Heart right ventricle (tissue), 16 donors: ENCODE results near the gene HELQ. TPM values are rescaled to one million over a fixed set of nuclear protein-coding genes. Genes with fewer than 3 reads are reported as not detected.

Experiments
- ATAC-seq, 8 donors: fragments of 200-7000 bp; cut with Tn5 transposase; one replicate each; pipeline ENCODE4 v1.9.1; 2020; ENCODE audit warnings: mild to moderate bottlenecking in 8 of 8, moderate library complexity in 8 of 8, moderate number of reproducible peaks in 1 of 8
- DNase-seq, 2 donors: peaks; one replicate each; pipeline ENCODE4 v3.0.0-alpha.2; 2020
- H3K27ac ChIP-seq, 10 donors: fragments of 200-600 bp; sonication (generic) in 2 of 10; one replicate each; pipeline versions ENCODE4 v1.5.0 to v1.8.0; 2020 to 2022; ENCODE audit warnings: mild to moderate bottlenecking in 3 of 10
- H3K27me3 ChIP-seq, 7 donors: fragments of 200-600 bp; one replicate each; pipeline ENCODE4 v1.8.0; 2021 to 2022; ENCODE audit warnings: mild to moderate bottlenecking in 2 of 7
- H3K36me3 ChIP-seq, 9 donors: fragments of 200-600 bp; sonication (generic) in 1 of 9; one replicate each; pipeline versions ENCODE4 v1.5.0 to v1.8.0; 2020 to 2022; ENCODE audit warnings: mild to moderate bottlenecking in 2 of 9
- H3K4me1 ChIP-seq, 9 donors: fragments of 200-600 bp; sonication (generic) in 1 of 9; one replicate each; pipeline versions ENCODE4 v1.5.0 to v1.8.0; 2020 to 2022; ENCODE audit warnings: mild to moderate bottlenecking in 4 of 9
- H3K4me3 ChIP-seq, 10 donors: fragments of 200-600 bp; sonication (generic) in 2 of 10; one replicate each; pipeline versions ENCODE4 v1.5.0 to v1.8.0; 2020 to 2022; ENCODE audit warnings: mild to moderate bottlenecking in 7 of 10, moderate library complexity in 2 of 10
- H3K9me3 ChIP-seq, 11 donors: fragments of 200-600 bp in 10 of 11; sonication (generic) in 2 of 11; one replicate each; pipeline versions ENCODE4 v1.5.0 to v1.8.0; 2013 to 2022; ENCODE audit warnings: mild to moderate bottlenecking in 2 of 11, control low read depth in 1 of 11, moderate library complexity in 1 of 11
- WGBS, 2 donors: extraction: QIAGEN DNeasy Blood & Tissue Kit; methylation state at CpG; one replicate each; pipeline ENCODE4 v1.1.7; 2013; ENCODE audit warnings: inconsistent platforms in 1 of 2; 5-methylcytosine and 5-hydroxymethylcytosine counted together
- intact Hi-C, 10 donors: fragments of 100-400 bp; cut with DNase I; formaldehyde crosslinking; loops; one replicate each; pipeline versions ENCODE4 v1.11.1 to v1.14.2; 2022
- polyA plus RNA-seq, 2 donors: library from polyadenylated mRNA; stranded (reverse); fragments of 200-250 nt; gene quantifications; one replicate each; pipeline ENCODE4 v1.2.3, GENCODE V29; 2013
- total RNA-seq, 10 donors: library from RNA; stranded (reverse); fragmentation: NEBNext Ultra II Directional in 3 of 10; extraction: Animal tissue kit (Norgen Biotek cat#: 25700) in 3 of 10; gene quantifications; one replicate each; pipeline versions ENCODE4 v1.2.1 to v1.2.4, GENCODE V29; 2021 to 2023
- TF ChIP-seq, protein P1 (sequence below), 9 donors: fragments of 200-600 bp; sonication (generic) in 2 of 9; IDR thresholded peaks; one replicate each; pipeline versions ENCODE4 v1.5.0 to v1.8.0; 2021 to 2022; ENCODE audit warnings: antibody characterized with exemption in 9 of 9, mild to moderate bottlenecking in 5 of 9, moderate library complexity in 1 of 9
- donor health status: Arrhythmogenic right ventricular cardiomyopathy.
- donor health status: ischemic (EF 13 %, LVEDD 7.1; RV severe dilation, severe dysfunction).
- donor health status: healthy with polysubstance abuse.
- donor health status: DM: no; HTN: yes; CAD: no.
- donor health status: DM: no; HTN: no; CAD: no.
- donor health status: ischemic (EF 25% LVEDD 6.9; RV normal size, moderate dysfunction).
- donor health status: ischemic (EF 25% LVEDD 5.7; RV mildly dilated, moderate dysfunction).
- donor health status: healthy.
- donor health status: DM: yes; HTN: yes; CAD: no.
- donor health status: Ischemic cardiomyopathy.
- donor health status: ischemic (EF 35%, LVEDD 5.7; RV mildly dilated, moderate dysfunction).
- donor health status: nonischemic (EF 11% LVEDD 7.7; RV severe dilation, severe dysfunction).
- donor health status: DM: yes; HTN: yes; CAD: no.
- donor health status: PGD.
- donor health status: ischemic (EF 29% LVEDD 5.4; RV normal size, mild dysfunction).
- donor health status: nonischemic (EF 23%, LVEDD 6.1; RV moderate dilation, normal function).

Gene HELQ
- total and polyA plus RNA-seq, 12 donors = 5.1 to 15.7 (median 12.9) TPM

- H3K27me3 ChIP-seq = no peaks in the 10 kb centered on the region
- DNase-seq = no peak
- no peaks in the 10 kb centered on the region for H3K36me3 ChIP-seq
- H3K9me3 ChIP-seq = no peaks in the 10 kb centered on the region
- H3K4me3 ChIP-seq = no peak overlapping the region
- ATAC-seq = no peak
- TF ChIP-seq, protein P1, sequence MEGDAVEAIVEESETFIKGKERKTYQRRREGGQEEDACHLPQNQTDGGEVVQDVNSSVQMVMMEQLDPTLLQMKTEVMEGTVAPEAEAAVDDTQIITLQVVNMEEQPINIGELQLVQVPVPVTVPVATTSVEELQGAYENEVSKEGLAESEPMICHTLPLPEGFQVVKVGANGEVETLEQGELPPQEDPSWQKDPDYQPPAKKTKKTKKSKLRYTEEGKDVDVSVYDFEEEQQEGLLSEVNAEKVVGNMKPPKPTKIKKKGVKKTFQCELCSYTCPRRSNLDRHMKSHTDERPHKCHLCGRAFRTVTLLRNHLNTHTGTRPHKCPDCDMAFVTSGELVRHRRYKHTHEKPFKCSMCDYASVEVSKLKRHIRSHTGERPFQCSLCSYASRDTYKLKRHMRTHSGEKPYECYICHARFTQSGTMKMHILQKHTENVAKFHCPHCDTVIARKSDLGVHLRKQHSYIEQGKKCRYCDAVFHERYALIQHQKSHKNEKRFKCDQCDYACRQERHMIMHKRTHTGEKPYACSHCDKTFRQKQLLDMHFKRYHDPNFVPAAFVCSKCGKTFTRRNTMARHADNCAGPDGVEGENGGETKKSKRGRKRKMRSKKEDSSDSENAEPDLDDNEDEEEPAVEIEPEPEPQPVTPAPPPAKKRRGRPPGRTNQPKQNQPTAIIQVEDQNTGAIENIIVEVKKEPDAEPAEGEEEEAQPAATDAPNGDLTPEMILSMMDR (IDR thresholded peaks at IDR 0.05) = no peak
- peaks cover 0 to 19% (median 0%) of the 10 kb centered on the region in 9 donors for H3K4me1 ChIP-seq
- no peak overlapping the region for H3K27ac ChIP-seq
- 80 to 89% methylated on average over 7 of the region's 7 CpGs for WGBS, 2 donors
- intact Hi-C loops = no loop called here
Measured at GRCh38 chr4:83361416-83362103, 94.1 kb downstream of the HELQ start.

GRCh38 chr4:83360018-83360417 is 95.6 kb downstream of the HELQ start:
- H3K36me3 ChIP-seq = no peaks in the 10 kb centered on the region
- intact Hi-C loops = no loop called here
- TF ChIP-seq, protein P1 (IDR thresholded peaks at IDR 0.05) = no peak
- H3K4me3 ChIP-seq = no peak overlapping the region
- H3K4me1 ChIP-seq = peaks cover 0 to 21% (median 0%) of the 10 kb centered on the region in 9 donors
- H3K9me3 ChIP-seq = peaks cover 0 to under 1% (median 0%) of the 10 kb centered on the region in 11 donors
- no peak overlapping the region for H3K27ac ChIP-seq
- WGBS, 2 donors = 83 to 84% methylated on average over 4 of the region's 4 CpGs
- ATAC-seq = peak in 2 of 8 donors; percentile 58 to 65
- no peaks in the 10 kb centered on the region for H3K27me3 ChIP-seq
- DNase-seq = no peak

- no peak for DNase-seq
- H3K9me3 ChIP-seq = peaks cover 0 to 16% (median 7%) of the 10 kb centered on the region in 11 donors
- intact Hi-C loops = no loop called here
- H3K27ac ChIP-seq = no peak overlapping the region
- peaks cover 0 to 21% (median 0%) of the 10 kb centered on the region in 9 donors for H3K4me1 ChIP-seq
- TF ChIP-seq, protein P1 (IDR thresholded peaks at IDR 0.05) = no peak
- H3K36me3 ChIP-seq = no peaks in the 10 kb centered on the region
- ATAC-seq = no peak
- no peaks in the 10 kb centered on the region for H3K27me3 ChIP-seq
- H3K4me3 ChIP-seq = no peak overlapping the region
- 71 to 77% methylated on average over 1 of the region's 1 CpG for WGBS, 2 donors
Measured at GRCh38 chr4:83358410-83358809, 97.2 kb downstream of the HELQ start.

Other genes starting within 250 kb of the HELQ start
- gene COQ2, start 171.0 kb downstream of the HELQ start, total RNA-seq = 10 to 100 TPM; 17.8 to 32.8 (median 26.5) TPM
- gene COQ2, start 171.0 kb downstream of the HELQ start, polyA plus RNA-seq = 10 to 100 TPM; 10.5 to 15.5 TPM
- gene HPSE, start 121.0 kb downstream of the HELQ start, total RNA-seq = 1 to 10 TPM in 3 of 10 donors, under 1 TPM in 7; 0.21 to 2.4 (median 0.40) TPM
- under 1 TPM; 0.15 to 0.32 TPM for gene HPSE, start 121.0 kb downstream of the HELQ start, polyA plus RNA-seq
- 10 to 100 TPM; 47.7 to 81.9 (median 58.2) TPM for gene MRPS18C, start 235 bp upstream of the HELQ start, total RNA-seq
- 10 to 100 TPM; 40.6 to 68.6 TPM for gene MRPS18C, start 235 bp upstream of the HELQ start, polyA plus RNA-seq
- gene ABRAXAS1, start 29.3 kb upstream of the HELQ start, total RNA-seq = 10 to 100 TPM in 1 of 10 donors, 1 to 10 TPM in 9; 4.7 to 11.0 (median 6.7) TPM
- 1 to 10 TPM; 2.3 to 2.4 TPM for gene ABRAXAS1, start 29.3 kb upstream of the HELQ start, polyA plus RNA-seq
- 10 to 100 TPM; 34.2 to 82.6 (median 52.8) TPM for gene GPAT3, start 80.3 kb upstream of the HELQ start, total RNA-seq
- gene GPAT3, start 80.3 kb upstream of the HELQ start, polyA plus RNA-seq = 10 to 100 TPM; 22.2 to 24.2 TPM